H1 (cell line): ENCODE results near the gene GLB1L3. TPM values are rescaled to one million over a fixed set of nuclear protein-coding genes. Genes with fewer than 3 reads are reported as not detected.

Source experiments
- CTCF ChIA-PET: fragments of 300-600 bp; sonication (Branson Sonifier 250); formaldehyde crosslinking; loops from one replicate; lab custom pipeline; 2021; ENCODE audit not compliant: partially characterized antibody; lab: Charles Lee
- POLR2A ChIA-PET: fragments of 300-600 bp; sonication (Branson Sonifier 250); formaldehyde crosslinking; loops from one replicate; lab custom pipeline; 2021; ENCODE audit warnings: inconsistent platforms; ENCODE audit not compliant: partially characterized antibody; lab: Charles Lee
- DNase-seq, 2 experiments: peaks; one replicate each; pipeline versions ENCODE4 v3.0.0 to v3.0.0-alpha.2; 2010 to 2022; ENCODE audit warnings: low spot score in 2 of 2, low read depth in 1 of 2, mixed read lengths in 1 of 2
- FAIRE-seq: peaks from 2 replicates; lab custom pipeline; 2011; peaks lifted over from hg19 to GRCh38; lab: Jason Lieb, UNC
- H2AFZ ChIP-seq: 2 replicates; pipeline ENCODE4 v1.8.1; 2012; ENCODE audit warnings: low read length, inconsistent platforms
- H2AK5ac ChIP-seq: 2 replicates; pipeline ENCODE4 v1.6.1; 2013; ENCODE audit warnings: low read depth, low read length
- H2BK120ac ChIP-seq: replicated peaks from 2 replicates; pipeline ENCODE3; 2013; ENCODE audit warnings: low read depth, low read length, inconsistent platforms
- H2BK12ac ChIP-seq: 2 replicates; pipeline ENCODE4 v1.6.1; 2013; ENCODE audit warnings: low read depth, low read length
- H2BK15ac ChIP-seq: 2 replicates; pipeline ENCODE4 v1.6.1; 2013; ENCODE audit warnings: low read length
- H2BK20ac ChIP-seq: 2 replicates; pipeline ENCODE4 v1.6.1; 2013; ENCODE audit warnings: low read length
- H2BK5ac ChIP-seq: 2 replicates; pipeline ENCODE4 v1.6.1; 2013; ENCODE audit warnings: low read depth, low read length
- H3K14ac ChIP-seq: 2 replicates; pipeline ENCODE4 v1.6.1; 2013; ENCODE audit warnings: inconsistent platforms; ENCODE audit not compliant: insufficient read length
- H3K18ac ChIP-seq: 2 replicates; pipeline ENCODE4 v1.6.1; 2013; ENCODE audit warnings: low read length; ENCODE audit errors: extremely low read depth
- H3K23ac ChIP-seq: 2 replicates; pipeline ENCODE4 v1.6.1; 2013; ENCODE audit warnings: inconsistent platforms; ENCODE audit not compliant: insufficient read length
- H3K23me2 ChIP-seq: 2 replicates; pipeline ENCODE4 v1.6.1; 2013; ENCODE audit warnings: low read depth, low read length
- H3K27ac ChIP-seq: 2 replicates; pipeline ENCODE4 v1.6.1; 2011; ENCODE audit warnings: low read depth, low read length, inconsistent platforms
- H3K27me3 ChIP-seq, 4 experiments: replicated peaks in 1 of 4; 1 replicate in 1 of 4; 2 replicates in 3 of 4; pipeline versions ENCODE4 v1.6.1 to v1.8.1; 2011 to 2013; ENCODE audit warnings: low read length in 3 of 4, mild to moderate bottlenecking in 3 of 4, inconsistent platforms in 2 of 4, mixed read lengths in 2 of 4, moderate library complexity in 1 of 4; ENCODE audit not compliant: control insufficient read depth in 3 of 4, insufficient read depth in 3 of 4; ENCODE audit errors: extremely low read depth in 1 of 4
- H3K36me3 ChIP-seq, 4 experiments: 2 replicates each; pipeline versions ENCODE4 v1.6.1 to v1.8.1; 2011 to 2013; ENCODE audit warnings: mild to moderate bottlenecking in 4 of 4, low read length in 3 of 4, moderate library complexity in 2 of 4, control low read depth in 1 of 4, inconsistent platforms in 1 of 4; ENCODE audit not compliant: insufficient read depth in 4 of 4, control insufficient read depth in 2 of 4
- H3K4ac ChIP-seq: replicated peaks from 2 replicates; pipeline ENCODE3; 2013; ENCODE audit warnings: low read length, low read depth, mixed read lengths, inconsistent platforms; ENCODE audit not compliant: insufficient read length
- H3K4me1 ChIP-seq, 4 experiments: replicated peaks in 1 of 4; 1 replicate in 1 of 4; 2 replicates in 3 of 4; pipeline versions ENCODE4 v1.6.1 to v1.8.1; 2011 to 2013; ENCODE audit warnings: low read length in 3 of 4, inconsistent platforms in 2 of 4, mixed read lengths in 1 of 4; ENCODE audit not compliant: insufficient read depth in 4 of 4, control insufficient read depth in 3 of 4
- H3K4me2 ChIP-seq, 2 experiments: 2 replicates each; pipeline versions ENCODE4 v1.6.1 to v1.8.1; 2011 to 2013; ENCODE audit warnings: low read depth in 2 of 2, low read length in 2 of 2, control low read depth in 1 of 2, inconsistent platforms in 1 of 2, mild to moderate bottlenecking in 1 of 2; ENCODE audit not compliant: insufficient read depth in 1 of 2
- H3K4me3 ChIP-seq, 4 experiments: fragments of 200-600, 300-600 bp in 1 of 4; sonication (generic), shearing (Covaris generic), sonication (Bioruptor Twin) in 1 of 4; 2 replicates each; pipeline versions ENCODE4 v1.5.1 to v1.8.1; 2011 to 2016; ENCODE audit warnings: low read length in 4 of 4, low read depth in 3 of 4, control low read depth in 2 of 4, inconsistent platforms in 2 of 4, mild to moderate bottlenecking in 2 of 4, mixed read lengths in 1 of 4, moderate library complexity in 1 of 4; ENCODE audit not compliant: insufficient read depth in 2 of 4; ENCODE audit errors: extremely low read depth in 1 of 4
- H3K56ac ChIP-seq: replicated peaks from 2 replicates; pipeline ENCODE3; 2013; ENCODE audit warnings: low read depth, mild to moderate bottlenecking, mixed read lengths, low read length, inconsistent platforms; ENCODE audit not compliant: insufficient read length
- H3K79me1 ChIP-seq: 2 replicates; pipeline ENCODE4 v1.6.1; 2013; ENCODE audit warnings: low read depth, low read length, control low read depth
- H3K79me2 ChIP-seq, 2 experiments: 2 replicates each; pipeline versions ENCODE4 v1.6.1 to v1.8.1; 2012 to 2013; ENCODE audit warnings: low read length in 2 of 2, mild to moderate bottlenecking in 2 of 2, inconsistent platforms in 1 of 2; ENCODE audit not compliant: insufficient read depth in 2 of 2, control insufficient read depth in 1 of 2
- H3K9ac ChIP-seq, 4 experiments: replicated peaks in 1 of 4; 1 replicate in 1 of 4; 2 replicates in 3 of 4; pipeline versions ENCODE4 v1.6.1 to v1.8.1; 2011 to 2013; ENCODE audit warnings: low read depth in 3 of 4, low read length in 3 of 4, control low read depth in 2 of 4, mild to moderate bottlenecking in 2 of 4, moderate library complexity in 2 of 4, inconsistent platforms in 1 of 4; ENCODE audit errors: extremely low read depth in 1 of 4
- H3K9me3 ChIP-seq, 2 experiments: 2 replicates each; pipeline versions ENCODE4 v1.6.1 to v1.8.1; 2012 to 2013; ENCODE audit warnings: mild to moderate bottlenecking in 2 of 2, moderate library complexity in 2 of 2, control low read depth in 1 of 2, inconsistent platforms in 1 of 2, low read depth in 1 of 2, low read length in 1 of 2, mixed read lengths in 1 of 2; ENCODE audit not compliant: insufficient read depth in 2 of 2
- H4K20me1 ChIP-seq, 2 experiments: replicated peaks in 1 of 2; 2 replicates each; pipeline versions ENCODE3 to v1.8.1; 2011 to 2013; ENCODE audit warnings: inconsistent platforms in 2 of 2, low read length in 2 of 2, mild to moderate bottlenecking in 1 of 2; ENCODE audit not compliant: insufficient read depth in 2 of 2, control insufficient read depth in 1 of 2
- H4K5ac ChIP-seq: 2 replicates; pipeline ENCODE4 v1.6.1; 2013; ENCODE audit warnings: low read length, low read depth, mixed read lengths, inconsistent platforms; ENCODE audit not compliant: insufficient read length
- H4K8ac ChIP-seq: 2 replicates; pipeline ENCODE4 v1.8.0; 2013; ENCODE audit warnings: mild to moderate bottlenecking, moderate library complexity, low read length, inconsistent platforms; ENCODE audit not compliant: insufficient read depth; ENCODE audit errors: extremely low read depth
- H4K91ac ChIP-seq: replicated peaks from 2 replicates; pipeline ENCODE3; 2013; ENCODE audit warnings: low read length, mixed read lengths, inconsistent platforms; ENCODE audit not compliant: insufficient read length
- ATF2 ChIP-seq: IDR thresholded peaks from 2 replicates; pipeline ENCODE4 v1.6.1; 2012; ENCODE audit warnings: low read length, inconsistent platforms
- CBX8 ChIP-seq: fragments of 300-800, 300-1000 bp; sonication (generic); IDR thresholded peaks from 2 replicates; pipeline ENCODE4 v1.7.1; 2016; ENCODE audit warnings: low read depth, low read length, borderline replicate concordance
- GTF2F1 ChIP-seq: IDR thresholded peaks from 2 replicates; pipeline ENCODE4 v1.6.1; 2012; ENCODE audit warnings: low read depth, low read length, improper control_type of control experiment, borderline replicate concordance
- HDAC2 ChIP-seq, 2 experiments: fragments of 300-600 bp in 1 of 2; sonication (generic) in 1 of 2; IDR thresholded peaks; 2 replicates each; pipeline ENCODE4 v1.6.1; 2011 to 2012; ENCODE audit warnings: low read depth in 2 of 2, low read length in 2 of 2, mild to moderate bottlenecking in 2 of 2, moderate library complexity in 2 of 2, borderline replicate concordance in 1 of 2, inconsistent platforms in 1 of 2
- NANOG ChIP-seq: IDR thresholded peaks from 2 replicates; pipeline ENCODE4 v1.6.1; 2011; ENCODE audit warnings: low read length, low read depth, mild to moderate bottlenecking, inconsistent platforms; ENCODE audit not compliant: insufficient read depth, poor library complexity, severe bottlenecking
- NRF1 ChIP-seq: IDR thresholded peaks from 2 replicates; pipeline ENCODE4 v1.6.1; 2011; ENCODE audit warnings: mild to moderate bottlenecking, low read depth, low read length, improper control_type of control experiment
- POU5F1 ChIP-seq: IDR thresholded peaks from 2 replicates; pipeline ENCODE4 v1.6.1; 2011; ENCODE audit warnings: low read depth, mild to moderate bottlenecking, low read length, moderate library complexity
- RXRA ChIP-seq: IDR thresholded peaks from 2 replicates; pipeline ENCODE4 v1.6.1; 2011; ENCODE audit warnings: low read depth, mild to moderate bottlenecking, low read length, moderate library complexity; ENCODE audit not compliant: insufficient read depth
- SP1 ChIP-seq: IDR thresholded peaks from 2 replicates; pipeline ENCODE4 v1.6.1; 2011; ENCODE audit warnings: low read depth, low read length
- SUZ12 ChIP-seq: fragments of 200-600 bp; sonication (generic); IDR thresholded peaks from 2 replicates; pipeline ENCODE4 v1.6.1; 2012; ENCODE audit warnings: mild to moderate bottlenecking, inconsistent platforms, low read length, moderate library complexity, mixed read lengths
- ZNF274 ChIP-seq: IDR thresholded peaks from 2 replicates; pipeline ENCODE4 v1.7.0; 2012; ENCODE audit warnings: low read length, borderline replicate concordance; ENCODE audit errors: extremely low read depth
- WGBS, 2 experiments: shearing (Covaris generic) in 1 of 2; methylation state at CpG; one replicate each; pipeline versions ENCODE4 v1.1.6 to v1.1.7; 2013 to 2015; ENCODE audit warnings: low lambda C conversion rate in 2 of 2, mixed read lengths in 2 of 2, inconsistent platforms in 1 of 2, low coverage in 1 of 2, missing lambda C conversion rate in 1 of 2; ENCODE audit not compliant: insufficient replicate concordance in 2 of 2, insufficient coverage in 1 of 2, insufficient read length in 1 of 2; ENCODE audit errors: extremely low coverage in 1 of 2, missing lambda C conversion rate in 1 of 2; 5-methylcytosine and 5-hydroxymethylcytosine counted together
- polyA plus RNA-seq, 7 experiments: library from polyadenylated mRNA; depleted of rRNA in 3 of 7; stranded (reverse) in 5 of 7; unstranded in 2 of 7; fragments of >200 nt in 5 of 7; fragments of 200-250 nt in 2 of 7; gene quantifications; 1 replicate in 5 of 7; 2 replicates in 1 of 7; 4 replicates in 1 of 7; pipeline versions ENCODE4 v1.2.1 to v1.2.3, GENCODE V29; 2011 to 2013; ENCODE audit warnings: missing spikeins in 2 of 7, mixed read lengths in 2 of 7
- total RNA-seq: library from RNA; stranded (reverse); fragmentation: NEBNext Ultra II Directional; extraction: Animal tissue kit (Norgen Biotek cat#: 25700); gene quantifications from 2 replicates; pipeline ENCODE4 v1.2.1, GENCODE V29; 2021

Gene GLB1L3
- total and polyA plus RNA-seq, 2 of the 8 experiments (the other 6 are each of a cell fraction or from before 2014, with no cell fraction given), result 14.9 to 33.2 TPM

- Histone ChIP-seq H3K18ac (no peak overlapping the region), H2BK5ac (no peak overlapping the region), H4K5ac (no peak overlapping the region), H3K27me3 (no peaks in the 10 kb centered on the region; a peak in 1 of 7 replicates), H3K4me1 (peaks cover 0 to 3% (median 1%) of the 10 kb centered on the region in 4 experiments; a peak in 3 of 7 replicates), H3K9me3 (no peaks in the 10 kb centered on the region), H4K20me1 (no peaks in the 10 kb centered on the region), H3K14ac (no peak overlapping the region), H2BK120ac (no peak overlapping the region), H2AFZ (no peak overlapping the region), H3K27ac (no peak overlapping the region), H2BK20ac (no peak overlapping the region), H4K8ac (no peak overlapping the region), H3K4me2 (no peak overlapping the region), H3K79me1 (no peaks in the 10 kb centered on the region), H3K36me3 (no peaks in the 10 kb centered on the region), H2BK12ac (no peak overlapping the region), H3K23me2 (no peaks in the 10 kb centered on the region), H3K4ac (no peak overlapping the region), H3K23ac (no peak overlapping the region), H3K4me3 (no peak overlapping the region), H2AK5ac (no peak overlapping the region), H3K56ac (no peak overlapping the region), H3K79me2 (no peaks in the 10 kb centered on the region), H4K91ac (no peak overlapping the region), H2BK15ac (no peak overlapping the region), H3K9ac (no peak overlapping the region)
- FAIRE-seq (peak; percentile 32), DNase-seq (no peak)
- ChIA-PET CTCF (interaction anchor here (0.6 to 1.7 kb wide), 3 partner anchors 10 to 151 kb away, joined by 3 to 6 read pairs (median 4); no protein-coding TSS in a partner anchor), POLR2A (no interaction called here)
- 86% methylated on average over 6 of the region's 6 CpGs; no CpG with 5 or more reads in 1 of the 2 experiments for WGBS, 2 experiments
- TF ChIP-seq NRF1 (no peak), ZNF274 (no peak), NANOG (no peak), CBX8 (no peak), GTF2F1 (no peak), ATF2 (no peak), POU5F1 (no peak), HDAC2 (IDR thresholded peaks at IDR 0.05; ENCODE audit: borderline replicate concordance in 1 of 2, low read depth in 2 of 2, low read length in 2 of 2) (no peak), SP1 (no peak), SUZ12 (no peak), RXRA (no peak)
Measured at GRCh38 chr11:134349109-134349801, 73.1 kb downstream of the GLB1L3 start.
